Thymus (tissue), 11 donors: ENCODE data around the gene ARID4B. TPM values are rescaled to one million over a fixed set of nuclear protein-coding genes. Genes with fewer than 3 reads are reported as not detected.
"Not testable (repeated sequence)": the region's sequence is repeated elsewhere in the genome, so short reads cannot be mapped to it uniquely, and the experiment has no call there.

Source experiments
- DNase-seq, 9 donors: peaks; one replicate each; pipeline ENCODE4 v3.0.0-alpha.2; 2013; ENCODE audit warnings: low spot score in 9 of 9, low read depth in 6 of 9, missing footprints in 1 of 9
- H3K27ac ChIP-seq, 2 donors: one replicate each; pipeline ENCODE4 v1.5.1; 2013; ENCODE audit warnings: control low read depth in 1 of 2, low read depth in 1 of 2, low read length in 1 of 2, mild to moderate bottlenecking in 1 of 2, moderate library complexity in 1 of 2
- H3K27me3 ChIP-seq, 2 donors: one replicate each; pipeline ENCODE4 v1.5.1; 2013; ENCODE audit warnings: low read length in 1 of 2; ENCODE audit not compliant: control insufficient read depth in 2 of 2, insufficient read depth in 1 of 2
- H3K36me3 ChIP-seq, 2 donors: one replicate each; pipeline ENCODE4 v1.5.1; 2013; ENCODE audit warnings: low read length in 1 of 2, mild to moderate bottlenecking in 1 of 2, moderate library complexity in 1 of 2; ENCODE audit not compliant: control insufficient read depth in 2 of 2, insufficient read depth in 2 of 2
- H3K4me1 ChIP-seq, 2 donors: one replicate each; pipeline ENCODE4 v1.5.1; 2013; ENCODE audit warnings: low read length in 2 of 2; ENCODE audit not compliant: control insufficient read depth in 2 of 2, insufficient read depth in 2 of 2
- H3K4me3 ChIP-seq, 2 donors: one replicate each; pipeline ENCODE4 v1.5.1; 2013; ENCODE audit warnings: low read length in 2 of 2, control low read depth in 1 of 2, mild to moderate bottlenecking in 1 of 2
- H3K9me3 ChIP-seq, 2 donors: one replicate each; pipeline ENCODE4 v1.5.1; 2013; ENCODE audit warnings: low read length in 1 of 2, mild to moderate bottlenecking in 1 of 2; ENCODE audit not compliant: control insufficient read depth in 2 of 2, insufficient read depth in 1 of 2
- WGBS: extraction: QIAGEN DNeasy Blood & Tissue Kit; methylation state at CpG from one replicate; pipeline ENCODE4 v1.1.7; 2013; 5-methylcytosine and 5-hydroxymethylcytosine counted together
- polyA plus RNA-seq: library from polyadenylated mRNA; stranded (reverse); fragments of 200-250 nt; gene quantifications from one replicate; pipeline ENCODE4 v1.2.3, GENCODE V29; 2013
- total RNA-seq: library from RNA; stranded (reverse); fragments of 120-200 nt; gene quantifications from one replicate; pipeline ENCODE4 v1.2.4, GENCODE V29; 2013
- donor health status: healthy.

ARID4B gene
- total and polyA plus RNA-seq, 2 donors, result 36.9 to 41.8 TPM

- not testable (repeated sequence) for H3K4me1 ChIP-seq, H3K27ac ChIP-seq, DNase-seq, H3K27me3 ChIP-seq, H3K4me3 ChIP-seq, H3K9me3 ChIP-seq, H3K36me3 ChIP-seq
- 99% methylated on average over 9 of the region's 9 CpGs for WGBS
Measured at GRCh38 chr1:235364189-235364588, 36.2 kb upstream of the ARID4B start.

- no peaks in the 10 kb centered on the region for H3K9me3 ChIP-seq
- no peaks in the 10 kb centered on the region for H3K4me1 ChIP-seq
- no peak for DNase-seq
- no peaks in the 10 kb centered on the region for H3K36me3 ChIP-seq
- 93% methylated on average over 3 of the region's 3 CpGs for WGBS
- no peaks in the 10 kb centered on the region for H3K27me3 ChIP-seq
- no peak overlapping the region for H3K4me3 ChIP-seq
- no peak overlapping the region for H3K27ac ChIP-seq
Measured at GRCh38 chr1:235358899-235359298, 30.9 kb upstream of the ARID4B start.

GRCh38 chr1:235357485-235358373 lies 29.8 kb upstream of the ARID4B start:
- H3K27me3 ChIP-seq, result no peaks in the 10 kb centered on the region
- no peak overlapping the region for H3K27ac ChIP-seq
- no peaks in the 10 kb centered on the region for H3K9me3 ChIP-seq
- no peaks in the 10 kb centered on the region for H3K4me1 ChIP-seq
- no peak overlapping the region for H3K4me3 ChIP-seq
- 92% methylated on average over 11 of the region's 11 CpGs for WGBS
- H3K36me3 ChIP-seq, result no peaks in the 10 kb centered on the region
- no peak for DNase-seq

- DNase-seq, result no peak
- Histone ChIP-seq H3K27ac (no peak overlapping the region), H3K27me3 (no peaks in the 10 kb centered on the region), H3K4me1 (no peaks in the 10 kb centered on the region), H3K9me3 (no peaks in the 10 kb centered on the region), H3K4me3 (no peak overlapping the region), H3K36me3 (no peaks in the 10 kb centered on the region)
- WGBS, result 79% methylated on average over 3 of the region's 3 CpGs
Measured at GRCh38 chr1:235351898-235352297, 23.9 kb upstream of the ARID4B start.

- no peak overlapping the region for H3K4me3 ChIP-seq
- H3K27ac ChIP-seq, result no peak overlapping the region
- H3K4me1 ChIP-seq, result no peaks in the 10 kb centered on the region
- H3K36me3 ChIP-seq, result no peaks in the 10 kb centered on the region
- H3K9me3 ChIP-seq, result no peaks in the 10 kb centered on the region
- no peak for DNase-seq
- 98% methylated on average over 3 of the region's 3 CpGs for WGBS
- H3K27me3 ChIP-seq, result no peaks in the 10 kb centered on the region
Measured at GRCh38 chr1:235351441-235351840, 23.5 kb upstream of the ARID4B start.

- Histone ChIP-seq H3K27ac (no peak overlapping the region), H3K9me3 (no peaks in the 10 kb centered on the region), H3K27me3 (no peaks in the 10 kb centered on the region), H3K4me3 (no peak overlapping the region), H3K4me1 (no peaks in the 10 kb centered on the region), H3K36me3 (peaks cover 7 to 27% of the 10 kb centered on the region in 2 donors)
- no peak for DNase-seq
- 96% methylated on average over 5 of the region's 5 CpGs for WGBS
Measured at GRCh38 chr1:235343726-235344125, 15.7 kb upstream of the ARID4B start.

- Histone ChIP-seq H3K9me3 (no peaks in the 10 kb centered on the region), H3K36me3 (peaks cover 18 to 37% of the 10 kb centered on the region in 2 donors), H3K27ac (no peak overlapping the region), H3K4me1 (no peaks in the 10 kb centered on the region), H3K27me3 (no peaks in the 10 kb centered on the region), H3K4me3 (no peak overlapping the region)
- 98% methylated on average over 3 of the region's 3 CpGs for WGBS
- DNase-seq, result no peak
Measured at GRCh38 chr1:235342471-235342870, 14.5 kb upstream of the ARID4B start.

GRCh38 chr1:235342039-235342438 lies 14.1 kb upstream of the ARID4B start:
- Histone ChIP-seq H3K36me3 (peaks cover 18 to 40% of the 10 kb centered on the region in 2 donors), H3K4me1 (peaks cover 0 to under 1% of the 10 kb centered on the region in 2 donors), H3K4me3 (no peak overlapping the region), H3K27me3 (no peaks in the 10 kb centered on the region), H3K9me3 (no peaks in the 10 kb centered on the region), H3K27ac (no peak overlapping the region)
- DNase-seq, result no peak
- 98% methylated on average over 6 of the region's 6 CpGs for WGBS

- H3K27ac ChIP-seq, result no peak overlapping the region
- H3K9me3 ChIP-seq, result no peaks in the 10 kb centered on the region
- WGBS, result 96% methylated on average over 1 of the region's 1 CpG
- H3K27me3 ChIP-seq, result no peaks in the 10 kb centered on the region
- peaks cover 0 to 4% of the 10 kb centered on the region in 2 donors for H3K4me1 ChIP-seq
- H3K36me3 ChIP-seq, result peaks cover 18 to 47% of the 10 kb centered on the region in 2 donors
- no peak overlapping the region for H3K4me3 ChIP-seq
- DNase-seq, result no peak
Measured at GRCh38 chr1:235341334-235341733, 13.4 kb upstream of the ARID4B start.
